C4-2B (cell line): ENCODE results near the gene PLCXD1.
"Not testable (repeated sequence)": the region's sequence is repeated elsewhere in the genome, so short reads cannot be mapped to it uniquely, and the experiment has no call there.

ENCODE experiments used
- H3K27ac ChIP-seq: fragments of 450-650 bp; 2 replicates; pipeline ENCODE4 v1.5.1; 2017
- CTCF ChIP-seq: fragments of 450-650 bp; conservative IDR thresholded peaks from 2 replicates; pipeline ENCODE4 v1.5.1; 2017; ENCODE audit warnings: mild to moderate bottlenecking
- ZFX ChIP-seq: fragments of 450-650 bp; IDR thresholded peaks from 2 replicates; pipeline ENCODE4 v1.6.1; 2017

PLCXD1 gene

GRCh38 chrX:295136-295535 lies 14.0 kb downstream of the PLCXD1 start:
- H3K27ac ChIP-seq = no peak overlapping the region
- no peak for TF ChIP-seq ZFX
- no peak for TF ChIP-seq CTCF

GRCh38 chrX:298993-299392 lies 17.8 kb downstream of the PLCXD1 start:
- TF ChIP-seq ZFX (no peak), CTCF (no peak)
- H3K27ac ChIP-seq = no peak overlapping the region

- no peak overlapping the region for H3K27ac ChIP-seq
- TF ChIP-seq ZFX = no peak
Observed at GRCh38 chrX:300334-300733, 19.2 kb downstream of the PLCXD1 start.

- TF ChIP-seq ZFX (no peak), CTCF (no peak)
- H3K27ac ChIP-seq = no peak overlapping the region
Observed at GRCh38 chrX:302975-303374, 21.8 kb downstream of the PLCXD1 start.

GRCh38 chrX:305781-306613 lies 24.8 kb downstream of the PLCXD1 start:
- not testable (repeated sequence) for H3K27ac ChIP-seq

GRCh38 chrX:306614-307251 lies 25.6 kb downstream of the PLCXD1 start:
- H3K27ac ChIP-seq = not testable (repeated sequence)

- no peak overlapping the region for H3K27ac ChIP-seq
- TF ChIP-seq ZFX (no peak), CTCF (no peak)
Observed at GRCh38 chrX:307261-308111, 26.3 kb downstream of the PLCXD1 start.

GRCh38 chrX:308821-309520 lies 27.8 kb downstream of the PLCXD1 start:
- H3K27ac ChIP-seq = no peak overlapping the region
- TF ChIP-seq CTCF = no peak
- no peak for TF ChIP-seq ZFX
